SK-N-SH (cell line): ENCODE data around the gene BEST1. TPM values are rescaled to one million over a fixed set of nuclear protein-coding genes. Genes with fewer than 3 reads are reported as not detected.

Source experiments
- CTCF ChIA-PET: fragments of 300-600, 350-600 bp; formaldehyde crosslinking; extraction: SDS; loops from one replicate; lab custom pipeline; 2021; lab: Yijun Ruan, JAX
- POLR2A ChIA-PET: fragments of 350-600 bp; sonication (Branson Sonifier 250); formaldehyde crosslinking; extraction: SDS; loops from one replicate; lab custom pipeline; 2020; ENCODE audit warnings: antibody characterized with exemption, inconsistent platforms; lab: Yijun Ruan, JAX
- DNase-seq: peaks from one replicate; pipeline ENCODE4 v3.0.0; 2012
- H2AFZ ChIP-seq: fragments of 200-600 bp; sonication (generic); 2 replicates; pipeline ENCODE4 v1.8.1; 2016; ENCODE audit warnings: antibody characterized with exemption, mild to moderate bottlenecking, low read depth
- H3F3A ChIP-seq: fragments of 200-600 bp; sonication (generic); replicated peaks from 2 replicates; pipeline ENCODE3; 2016; ENCODE audit warnings: antibody characterized with exemption, mild to moderate bottlenecking; ENCODE audit not compliant: insufficient read depth
- H3K27ac ChIP-seq, 2 experiments: fragments of 200-500 bp in 1 of 2; fragments of 200-600 bp in 1 of 2; sonication (Bioruptor generic) in 1 of 2; sonication (generic), shearing (Covaris generic) in 1 of 2; 2 replicates each; pipeline versions ENCODE4 v1.5.1 to v1.6.1; 2014 to 2016; ENCODE audit warnings: low read depth in 2 of 2, inconsistent platforms in 1 of 2, low read length in 1 of 2, mild to moderate bottlenecking in 1 of 2, mixed read lengths in 1 of 2
- H3K27me3 ChIP-seq: fragments of 200-600 bp; sonication (generic), shearing (Covaris generic); 2 replicates; pipeline ENCODE4 v1.6.1; 2016; ENCODE audit warnings: mixed run types; ENCODE audit not compliant: insufficient read depth
- H3K36me3 ChIP-seq, 2 experiments: fragments of 200-500 bp in 1 of 2; fragments of 200-600 bp in 1 of 2; sonication (Bioruptor generic) in 1 of 2; sonication (generic) in 1 of 2; replicated peaks in 1 of 2; 2 replicates each; pipeline versions ENCODE3 to v1.5.1; 2014 to 2016; ENCODE audit warnings: low read length in 1 of 2, mild to moderate bottlenecking in 1 of 2; ENCODE audit not compliant: insufficient read depth in 2 of 2, control insufficient read depth in 1 of 2
- H3K4me1 ChIP-seq, 2 experiments: fragments of 200-500 bp in 1 of 2; fragments of 200-600 bp in 1 of 2; sonication (Bioruptor generic) in 1 of 2; sonication (generic), shearing (Covaris generic) in 1 of 2; 2 replicates each; pipeline versions ENCODE4 v1.5.1 to v1.6.1; 2014 to 2016; ENCODE audit warnings: low read depth in 1 of 2, low read length in 1 of 2, mixed run types in 1 of 2; ENCODE audit not compliant: insufficient read depth in 2 of 2, control insufficient read depth in 1 of 2
- H3K4me2 ChIP-seq: fragments of 200-600 bp; sonication (generic), shearing (Covaris generic); 2 replicates; pipeline ENCODE4 v1.6.1; 2017; ENCODE audit warnings: mixed run types
- H3K4me3 ChIP-seq, 2 experiments: fragments of 200-500 bp in 1 of 2; fragments of 200-600 bp in 1 of 2; sonication (Bioruptor generic) in 1 of 2; sonication (generic), shearing (Covaris generic) in 1 of 2; 2 replicates each; pipeline versions ENCODE4 v1.5.1 to v1.8.1; 2014 to 2016; ENCODE audit warnings: low read depth in 2 of 2, inconsistent platforms in 1 of 2, low read length in 1 of 2, mild to moderate bottlenecking in 1 of 2, mixed read lengths in 1 of 2, moderate library complexity in 1 of 2
- H3K79me2 ChIP-seq: fragments of 200-600 bp; sonication (generic); 2 replicates; pipeline ENCODE4 v1.8.1; 2017; ENCODE audit warnings: mild to moderate bottlenecking; ENCODE audit not compliant: insufficient read depth
- H3K9ac ChIP-seq: fragments of 200-600 bp; sonication (generic); 2 replicates; pipeline ENCODE4 v1.6.1; 2017; ENCODE audit warnings: mixed run types
- H3K9me2 ChIP-seq: fragments of 200-600 bp; sonication (generic); 2 replicates; pipeline ENCODE4 v1.6.1; 2017; ENCODE audit warnings: mixed run types
- H3K9me3 ChIP-seq: fragments of 200-600 bp; sonication (generic); 2 replicates; pipeline ENCODE4 v1.6.1; 2017; ENCODE audit warnings: mixed run types, mild to moderate bottlenecking, moderate library complexity
- H4K20me1 ChIP-seq: fragments of 200-600 bp; sonication (generic); 2 replicates; pipeline ENCODE4 v1.6.1; 2017; ENCODE audit warnings: mild to moderate bottlenecking, mixed run types; ENCODE audit not compliant: insufficient read depth
- CHD2 ChIP-seq: fragments of 150-350 bp; IDR thresholded peaks from 2 replicates; pipeline ENCODE4 v1.6.1; 2018; ENCODE audit warnings: low read length; ENCODE audit not compliant: partially characterized antibody
- ELF1 ChIP-seq: IDR thresholded peaks from 2 replicates; pipeline ENCODE4 v1.4.0; 2012
- EP300 ChIP-seq, 2 experiments: IDR thresholded peaks; 2 replicates each; pipeline versions ENCODE4 v1.4.0 to v1.6.1; 2012; ENCODE audit warnings: borderline replicate concordance in 1 of 2, low read depth in 1 of 2, low read length in 1 of 2
- EZH2phosphoT487 ChIP-seq: fragments of 200-600 bp; sonication (generic); IDR thresholded peaks from 2 replicates; pipeline ENCODE4 v1.6.1; 2017; ENCODE audit warnings: low read depth, mixed run types, mild to moderate bottlenecking, antibody characterized with exemption, moderate library complexity, borderline replicate concordance
- FOXJ3 ChIP-seq: sonication (generic); formaldehyde crosslinking; IDR thresholded peaks from 2 replicates; pipeline ENCODE4 v1.5.1; 2020; ENCODE audit warnings: mild to moderate bottlenecking, missing genetic modification reagents
- GABPA ChIP-seq: IDR thresholded peaks from 2 replicates; pipeline ENCODE4 v1.4.0; 2012; ENCODE audit warnings: low read depth, mild to moderate bottlenecking
- GATA2 ChIP-seq: sonication (generic); formaldehyde crosslinking; IDR thresholded peaks from 2 replicates; pipeline ENCODE4 v1.5.0; 2020; ENCODE audit warnings: mild to moderate bottlenecking, missing genetic modification reagents
- JUND ChIP-seq: IDR thresholded peaks from 2 replicates; pipeline ENCODE4 v1.4.0; 2012
- NFIC ChIP-seq: IDR thresholded peaks from 2 replicates; pipeline ENCODE4 v1.4.0; 2012; ENCODE audit warnings: borderline replicate concordance
- RAD21 ChIP-seq: IDR thresholded peaks from 2 replicates; pipeline ENCODE4 v1.6.1; 2012; ENCODE audit warnings: mild to moderate bottlenecking, low read length
- REST ChIP-seq: IDR thresholded peaks from 2 replicates; pipeline ENCODE4 v1.6.1; 2012; ENCODE audit warnings: mild to moderate bottlenecking, low read depth, low read length, moderate library complexity
- RFX5 ChIP-seq: IDR thresholded peaks from 2 replicates; pipeline ENCODE4 v1.6.1; 2012; ENCODE audit warnings: mild to moderate bottlenecking, improper control_type of control experiment, low read length
- RXRA ChIP-seq: IDR thresholded peaks from 2 replicates; pipeline ENCODE4 v1.4.0; 2012; ENCODE audit warnings: low read depth, mild to moderate bottlenecking, borderline replicate concordance
- SMC3 ChIP-seq: IDR thresholded peaks from 2 replicates; pipeline ENCODE4 v1.6.1; 2012; ENCODE audit warnings: low read depth, low read length, improper control_type of control experiment
- TCF12 ChIP-seq: IDR thresholded peaks from 2 replicates; pipeline ENCODE4 v1.4.0; 2012
- USF1 ChIP-seq: IDR thresholded peaks from 2 replicates; pipeline ENCODE4 v1.4.0; 2012; ENCODE audit warnings: low read depth, borderline replicate concordance
- USF2 ChIP-seq: fragments of 150-350 bp; IDR thresholded peaks from 2 replicates; pipeline ENCODE4 v1.6.1; 2017; ENCODE audit warnings: antibody characterized with exemption, low read length, low read depth, borderline replicate concordance
- WGBS: methylation state at CpG from one replicate; pipeline ENCODE4 v1.1.6; 2017; ENCODE audit warnings: low lambda C conversion rate; 5-methylcytosine and 5-hydroxymethylcytosine counted together
- polyA plus RNA-seq, 3 experiments: library from polyadenylated mRNA; depleted of rRNA; stranded (reverse); fragments of >200 nt; gene quantifications; 2 replicates each; pipeline ENCODE4 v1.2.3, GENCODE V29; 2012

The BEST1 gene
- polyA plus RNA-seq, 1 of the 3 experiments (the other 2 are of a cell fraction) = 0.30 TPM

GRCh38 chr11:61945191-61945590, 5.0 kb upstream of the BEST1 start:
- H3K27ac ChIP-seq = no peak overlapping the region
- H3K4me2 ChIP-seq = no peak overlapping the region
- ChIA-PET POLR2A (no interaction called here), CTCF (interaction anchor here (1.4 to 10.4 kb wide), 8 partner anchors 8 to 163 kb away, joined by 4 to 543 read pairs (median 46); no protein-coding TSS in a partner anchor)
- H3K27me3 ChIP-seq = no peaks in the 10 kb centered on the region
- no peaks in the 10 kb centered on the region for H4K20me1 ChIP-seq
- no peak for DNase-seq
- H3F3A ChIP-seq = peaks cover 3% of the 10 kb centered on the region
- no peaks in the 10 kb centered on the region for H3K79me2 ChIP-seq
- no peak for TF ChIP-seq NFIC
- no peak for TF ChIP-seq RXRA
- TF ChIP-seq USF2 = no peak
- TF ChIP-seq ELF1 = no peak
- TF ChIP-seq USF1 = no peak
- TF ChIP-seq RAD21 = no peak
- TF ChIP-seq EZH2phosphoT487 = no peak
- TF ChIP-seq GATA2 (CRISPR knock-in tag) = no peak
- TF ChIP-seq JUND = no peak
- TF ChIP-seq FOXJ3 (CRISPR knock-in tag) = no peak
- no peak for TF ChIP-seq SMC3
- TF ChIP-seq GABPA = no peak
- no peak for TF ChIP-seq EP300 (IDR thresholded peaks at IDR 0.05; ENCODE audit: borderline replicate concordance in 1 of 2, low read depth in 1 of 2, low read length in 1 of 2)
- no peak for TF ChIP-seq RFX5
- no peak for TF ChIP-seq REST
- no peak for TF ChIP-seq CHD2
- no peak for TF ChIP-seq TCF12
- no peak overlapping the region for H3K4me3 ChIP-seq
- WGBS = 96% methylated on average over 8 of the region's 13 CpGs
- H3K4me1 ChIP-seq = peaks cover 11 to 15% of the 10 kb centered on the region in 2 experiments; a peak in 2 of 4 replicates
- no peaks in the 10 kb centered on the region for H3K9me3 ChIP-seq
- H3K36me3 ChIP-seq = no peaks in the 10 kb centered on the region
- no peaks in the 10 kb centered on the region for H3K9me2 ChIP-seq
- H2AFZ ChIP-seq = no peak overlapping the region
- H3K9ac ChIP-seq = no peak overlapping the region
